ENCODE results near the gene KRT10.
A peak's percentile ranks its signal among the peaks of the same experiment; 100 is the strongest.

Gene KRT10

DNA sequence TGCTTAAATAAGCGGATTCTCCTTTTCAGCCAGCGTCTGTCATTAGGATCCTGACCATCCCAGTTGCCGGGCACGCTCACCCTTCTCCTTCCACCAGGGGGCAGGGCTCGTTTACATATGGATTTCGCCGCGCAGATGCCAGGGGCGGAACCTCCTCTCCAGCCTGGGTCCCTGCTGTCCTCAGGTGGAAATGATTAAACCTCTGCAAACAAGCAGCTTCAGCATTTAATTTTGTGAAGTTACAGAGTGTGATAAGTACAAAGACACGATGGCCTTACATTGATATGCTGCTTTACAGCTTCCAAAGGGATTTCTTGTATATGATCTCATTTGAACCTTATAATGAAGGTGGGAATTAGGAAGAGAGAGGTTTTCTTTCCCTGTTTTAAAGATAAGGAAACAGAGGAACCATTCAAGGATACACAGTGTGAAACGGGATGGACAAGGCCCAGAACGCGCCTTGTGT lies 18.8 kb downstream of the KRT10 start:
- DNase-seq, result peak; percentile 66

DNA sequence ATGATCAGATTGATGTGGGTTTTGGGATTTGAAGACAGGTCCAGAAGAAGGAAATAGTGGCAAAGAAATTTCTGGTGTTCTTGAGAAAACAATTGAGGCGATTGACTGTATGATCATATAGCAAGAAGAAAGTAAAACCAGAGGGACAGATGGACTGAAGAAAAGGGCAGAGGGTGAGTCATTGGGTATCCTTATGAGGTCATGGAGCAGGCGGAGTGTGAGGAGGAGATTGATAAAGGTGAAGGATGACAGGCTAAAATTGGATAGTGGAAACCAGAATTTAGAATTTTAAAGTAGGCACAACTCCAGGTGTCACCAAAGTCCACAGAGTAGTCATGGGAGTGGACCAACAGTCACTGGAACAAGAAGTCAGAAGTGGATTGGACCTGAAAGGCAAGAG lies 21.3 kb downstream of the KRT10 start:
- DNase-seq, result no peak

DNA sequence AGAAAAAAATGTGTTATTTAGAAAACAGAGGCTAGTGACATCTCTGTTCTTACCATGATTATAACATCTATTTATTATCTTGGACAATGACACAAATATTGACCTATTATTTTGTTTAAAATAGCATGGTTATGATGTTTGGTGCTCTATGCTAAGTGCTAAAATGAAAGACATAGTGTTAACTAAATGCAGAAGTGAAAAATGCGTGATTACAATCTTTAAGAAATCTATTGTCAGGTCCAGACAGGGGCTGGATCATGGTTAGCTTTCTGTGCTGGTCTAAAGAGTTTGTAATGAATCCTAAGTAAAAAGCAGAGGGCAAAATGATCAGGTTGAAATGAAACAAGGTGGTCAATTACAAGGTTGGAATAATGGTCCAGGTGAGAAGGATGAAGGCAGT lies 22.0 kb downstream of the KRT10 start:
- no peak for DNase-seq

DNA sequence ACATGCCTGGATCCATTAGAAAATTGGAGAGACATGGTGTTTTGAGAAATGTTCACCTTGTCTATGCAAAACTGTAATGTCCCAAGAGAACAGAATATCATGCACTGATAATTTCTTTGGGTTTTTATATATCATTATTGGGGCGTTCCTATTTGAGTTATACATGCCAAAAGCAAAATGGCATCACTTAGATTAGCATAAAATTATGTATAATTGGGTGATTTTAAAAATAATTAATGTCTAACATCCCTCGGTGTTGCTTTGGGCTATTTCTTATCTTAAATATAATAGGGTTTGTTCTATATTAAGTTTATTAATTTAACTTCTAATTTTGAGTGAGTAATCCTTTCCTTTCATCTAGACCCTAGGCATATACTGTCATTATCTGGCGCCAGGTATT lies 22.6 kb downstream of the KRT10 start, which contains the start of gene KRT28:
Gene KRT28, minus strand, starts transcription at position 101 of the 400 bp plus-strand sequence. Its CDS starts 66 bp downstream, at position 35.
- no peak for DNase-seq

DNA sequence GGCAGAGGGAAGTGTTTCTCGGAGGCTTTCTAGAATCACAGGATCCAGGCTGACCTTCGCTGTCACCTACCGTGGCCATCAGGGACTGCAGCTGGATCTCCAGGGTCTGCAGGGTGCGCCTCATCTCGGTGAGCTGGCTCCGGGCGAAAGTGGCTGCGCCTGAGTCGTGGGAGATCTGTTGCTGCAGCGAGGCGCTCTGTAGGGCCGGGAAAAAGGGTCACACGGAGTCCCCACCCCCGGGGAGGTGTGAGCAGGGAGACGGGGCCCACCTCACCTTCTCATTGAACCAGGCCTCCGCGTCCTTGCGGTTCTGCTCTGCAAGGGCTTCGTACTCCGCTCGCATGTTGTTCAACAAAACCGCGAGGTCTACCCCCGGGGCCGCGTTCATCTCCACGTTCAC lies 25.6 kb downstream of the KRT10 start:
- DNase-seq, result no peak

DNA sequence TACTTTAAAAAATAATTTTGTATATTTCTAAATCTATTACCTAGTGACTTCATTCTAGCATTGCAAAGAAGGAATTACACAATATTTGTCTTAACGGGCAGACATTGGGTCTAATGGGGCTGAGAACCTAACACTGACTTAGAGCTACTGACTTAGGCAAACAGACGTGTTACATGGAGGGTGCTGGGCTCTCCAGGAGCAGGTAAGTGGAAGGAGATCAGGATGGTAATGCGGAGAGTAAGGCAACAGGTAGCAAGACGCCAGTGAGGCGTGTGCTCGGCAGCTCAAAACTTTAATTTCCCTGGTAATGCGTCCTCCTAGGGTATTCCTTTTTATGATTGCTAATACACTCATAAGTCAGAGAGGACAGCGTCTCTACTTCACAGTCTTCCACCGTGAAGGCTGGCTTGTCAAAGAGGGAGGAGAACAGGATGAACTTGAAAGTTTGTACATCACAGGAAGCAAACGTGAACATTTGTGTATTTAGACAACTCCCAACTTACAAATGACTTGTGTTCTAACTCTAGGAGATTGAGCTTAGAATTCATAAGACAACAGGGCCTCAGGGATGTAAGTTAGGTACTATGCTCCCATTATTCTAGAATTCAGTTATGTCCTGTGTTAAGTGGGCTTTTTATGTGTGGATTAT lies 27.3 kb downstream of the KRT10 start:
- no peak for DNase-seq

DNA sequence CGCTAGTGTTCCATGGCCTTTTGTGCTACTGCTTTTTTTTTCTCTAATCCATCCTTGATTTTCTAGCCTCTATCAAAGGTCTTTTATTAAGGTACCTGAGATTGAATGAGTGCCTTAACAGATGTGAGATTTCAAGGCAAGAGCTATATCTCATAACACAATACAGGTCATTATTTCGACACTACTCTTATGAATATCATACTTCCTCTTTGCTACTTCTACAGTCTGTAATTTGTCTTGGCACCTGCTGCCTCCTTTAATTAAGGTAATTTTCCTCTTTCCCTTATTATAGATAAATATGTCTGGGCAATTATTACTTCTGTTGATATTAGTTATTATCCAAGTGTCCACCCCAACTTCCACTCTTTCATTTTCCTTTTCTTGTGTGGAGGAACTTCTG lies 27.9 kb downstream of the KRT10 start:
- no peak for DNase-seq

DNA sequence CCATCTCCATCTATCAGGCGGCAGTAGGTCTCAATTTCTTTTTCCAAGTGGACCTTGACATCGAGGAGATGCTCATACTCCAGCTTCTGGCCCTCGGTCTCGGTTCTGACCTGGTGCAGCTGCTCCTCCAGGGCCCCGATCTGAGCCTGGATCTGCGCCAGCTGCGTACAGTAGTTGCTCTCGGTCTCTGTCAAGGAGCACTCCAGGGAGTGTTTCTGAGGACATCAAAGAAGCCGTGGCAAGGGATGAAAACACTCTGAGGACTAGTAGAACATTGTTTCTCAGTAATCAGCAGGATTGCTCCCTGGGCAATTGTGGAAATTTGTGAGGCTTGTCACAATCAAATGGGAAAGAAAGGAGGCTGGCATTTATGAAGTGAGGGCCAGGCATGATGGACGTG lies 28.6 kb downstream of the KRT10 start:
- DNase-seq, result no peak

DNA sequence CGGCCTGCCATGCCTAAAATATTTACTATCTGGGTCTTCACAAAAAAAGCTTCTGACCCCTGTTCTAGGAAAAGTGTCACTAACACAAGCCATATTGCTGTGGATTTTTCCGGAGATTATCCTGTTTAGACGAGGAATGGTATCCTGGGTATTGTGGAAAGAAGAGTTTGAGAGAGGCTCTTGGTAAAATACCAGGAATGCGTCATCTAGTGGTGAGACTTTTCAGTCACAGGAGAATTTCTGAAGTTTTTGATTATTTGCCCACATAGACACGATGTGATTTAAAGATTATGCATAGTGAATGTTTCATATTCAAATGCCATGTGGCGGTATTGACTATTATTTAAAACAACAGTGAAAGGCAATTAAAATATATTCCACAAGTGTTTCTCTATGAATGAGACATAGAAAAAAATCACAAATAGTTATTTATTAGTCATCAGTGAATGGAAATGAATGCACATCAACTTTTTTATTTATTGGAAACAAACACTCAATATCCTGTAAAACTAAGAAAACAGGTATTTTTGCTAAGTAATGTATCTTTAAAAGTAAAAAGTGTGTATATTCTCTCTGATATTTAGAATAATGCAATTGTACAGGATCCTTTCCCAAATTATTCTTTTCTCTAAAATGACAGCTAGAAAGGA lies 30.5 kb downstream of the KRT10 start:
- no peak for DNase-seq

DNA sequence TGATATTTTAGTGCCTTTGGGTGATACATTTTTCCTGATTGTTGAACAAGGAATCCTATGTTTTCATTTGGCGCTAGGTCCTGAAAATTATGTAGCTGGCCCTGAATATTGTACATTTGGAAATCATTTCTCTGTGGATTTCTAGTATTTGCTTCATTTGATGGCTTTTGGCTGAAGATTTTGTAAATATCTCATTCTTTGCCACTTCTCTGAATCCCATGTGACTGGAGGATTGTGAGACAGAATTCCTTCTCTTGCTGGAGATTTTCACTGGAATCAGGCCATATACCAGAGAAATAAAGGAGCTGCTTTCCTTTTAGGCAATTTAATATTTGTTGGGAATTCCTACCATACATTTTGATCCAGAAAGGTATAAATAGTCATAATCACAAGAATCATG lies 31.3 kb downstream of the KRT10 start:
- DNase-seq, result no peak

DNA sequence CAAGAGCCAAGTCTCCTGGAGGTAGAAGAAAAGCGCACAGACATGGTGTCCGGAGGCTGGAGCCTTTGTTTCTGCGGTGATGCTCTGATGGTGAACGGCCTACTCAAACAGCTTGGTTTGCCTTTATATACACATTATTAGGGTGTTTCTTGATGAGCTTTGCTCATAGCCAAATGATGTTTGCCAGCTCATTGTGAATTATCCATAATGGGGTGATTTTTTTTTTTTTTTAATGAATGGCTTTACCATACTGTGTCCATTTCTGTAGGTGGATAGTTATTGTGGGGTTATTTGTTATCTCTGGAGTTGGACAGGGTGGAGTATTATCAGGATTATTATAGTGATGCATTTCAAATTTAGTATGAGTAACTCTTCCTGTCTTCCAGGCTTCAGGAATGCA lies 40.0 kb downstream of the KRT10 start, which contains the start of gene KRT27:
Gene KRT27, minus strand, starts transcription at position 101 of the 400 bp plus-strand sequence. Its CDS starts 57 bp downstream, at position 44.
- no peak for DNase-seq

DNA sequence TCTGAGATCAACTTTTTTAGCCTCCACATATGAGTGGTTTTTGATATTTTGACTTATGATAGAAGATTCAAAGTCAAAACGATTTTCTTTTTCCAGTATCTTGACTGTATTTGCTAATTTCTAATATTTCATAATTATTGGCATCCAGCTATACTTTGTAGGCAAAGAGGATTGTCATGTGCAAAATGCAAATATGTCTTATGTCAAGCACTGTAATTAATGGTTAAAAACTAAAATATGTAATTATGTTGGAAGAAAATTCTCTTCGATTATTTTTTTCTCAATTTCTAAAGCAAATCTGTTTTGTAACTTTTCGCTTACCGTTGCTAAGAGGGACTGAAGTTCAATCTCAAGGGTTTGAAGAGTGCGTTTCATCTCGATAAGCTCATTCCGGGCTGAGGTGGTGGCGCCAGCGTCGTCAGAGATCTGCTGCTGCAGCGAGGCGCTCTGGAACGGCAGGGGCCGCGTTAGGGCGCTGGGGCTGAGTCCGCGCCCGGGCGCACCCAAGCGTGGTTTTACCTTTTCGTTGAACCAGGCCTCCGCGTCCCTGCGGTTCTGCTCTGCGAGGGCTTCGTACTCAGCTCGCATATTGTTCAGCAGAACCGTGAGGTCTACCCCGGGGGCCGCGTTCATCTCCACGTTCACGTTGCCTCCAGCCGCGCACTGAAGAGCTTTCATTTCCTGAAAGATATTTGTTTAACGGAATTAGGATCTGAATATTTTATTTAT lies 43.1 kb downstream of the KRT10 start:
- DNase-seq, result no peak

DNA sequence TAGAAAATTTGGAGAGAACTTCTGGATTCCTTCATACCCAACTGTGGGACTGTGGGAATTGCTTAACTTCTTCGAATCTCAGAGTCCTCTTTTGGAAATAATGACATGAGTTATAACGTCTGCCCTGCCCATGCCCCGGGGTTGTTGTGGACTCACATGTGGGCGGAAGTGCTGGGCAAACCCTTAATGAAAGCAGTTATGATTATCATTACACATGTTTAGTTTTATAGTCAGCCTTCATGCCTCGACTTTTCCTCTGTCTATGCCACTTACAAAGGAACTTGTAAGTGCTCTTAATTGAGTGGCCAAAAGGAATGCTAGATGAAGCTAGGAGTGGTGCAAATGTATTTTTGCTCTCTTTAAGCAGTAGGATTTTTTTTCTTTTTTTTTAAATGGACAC lies 44.0 kb downstream of the KRT10 start:
- no peak for DNase-seq

DNA sequence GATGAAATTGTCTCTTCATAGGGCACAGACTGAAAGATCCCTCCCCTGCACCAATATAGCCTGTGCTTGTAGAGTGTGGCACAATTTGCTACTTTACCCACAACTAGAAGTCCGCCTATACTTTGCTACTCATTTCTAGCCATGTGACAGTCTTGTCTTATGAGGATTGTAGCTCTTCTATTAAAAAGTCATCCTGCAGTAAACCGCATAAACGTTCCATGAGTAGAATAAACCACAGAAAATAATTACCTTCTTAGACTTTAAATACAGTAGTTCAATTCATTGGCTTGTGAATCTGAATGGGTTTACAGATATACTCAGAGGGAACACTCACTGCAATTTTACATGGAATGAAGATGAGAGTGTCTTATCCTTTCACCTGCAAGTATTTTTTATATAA lies 44.4 kb downstream of the KRT10 start:
- DNase-seq, result no peak

DNA sequence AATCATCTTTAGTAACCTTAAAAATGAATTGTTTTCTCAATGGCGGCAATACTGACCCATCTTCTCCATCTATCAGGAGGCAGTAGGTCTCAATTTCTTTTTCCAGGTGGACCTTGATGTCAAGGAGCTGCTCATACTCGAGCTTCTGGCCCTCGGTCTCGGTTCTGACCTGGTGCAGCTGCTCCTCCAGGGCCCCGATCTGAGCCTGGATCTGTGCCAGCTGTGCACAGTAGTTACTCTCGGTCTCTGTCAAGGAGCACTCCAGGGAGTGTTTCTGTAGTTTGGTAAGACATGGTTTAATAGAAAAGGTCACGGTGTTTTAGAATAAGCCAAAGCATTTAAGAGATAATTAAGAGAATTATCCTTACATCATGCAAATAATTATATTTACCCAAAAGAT lies 45.0 kb downstream of the KRT10 start:
- DNase-seq, result no peak

DNA sequence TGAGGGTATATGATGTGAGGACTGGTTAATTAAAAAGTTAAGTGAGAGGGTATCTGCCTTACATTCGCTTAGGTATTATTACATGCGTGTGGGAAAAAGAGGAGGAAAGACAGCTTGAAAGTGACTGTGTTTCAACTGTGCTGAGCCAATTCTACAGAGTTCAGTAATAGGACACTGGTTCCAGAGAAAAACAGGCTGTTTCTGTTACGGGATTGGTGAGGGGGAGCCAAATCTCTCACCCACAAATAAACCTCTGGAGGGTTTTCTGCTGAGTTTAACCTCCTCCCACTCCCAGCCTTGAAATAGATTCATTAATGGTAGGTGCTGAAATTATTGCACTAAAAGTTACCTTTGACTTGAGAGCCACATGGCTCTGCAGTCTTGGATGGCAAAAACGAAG lies 46.5 kb downstream of the KRT10 start:
- DNase-seq, result no peak

DNA sequence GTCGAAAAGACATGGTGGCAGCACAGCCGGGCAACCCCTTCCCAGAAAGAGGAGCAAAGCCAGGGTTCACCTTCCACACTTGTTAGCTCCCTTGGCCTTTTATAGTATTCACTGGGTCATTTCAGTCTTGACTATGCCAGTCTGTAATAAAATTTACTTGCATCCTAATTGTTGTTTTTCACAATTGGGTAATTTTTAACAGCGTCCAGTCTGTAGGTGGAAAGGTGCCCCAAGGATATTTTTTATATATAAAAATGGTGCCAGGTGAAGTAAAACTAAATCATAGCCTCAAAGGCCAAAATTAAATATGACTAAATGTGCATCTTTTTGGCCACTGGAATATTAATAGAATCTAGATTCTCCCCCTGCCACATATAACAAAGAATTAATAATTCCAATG lies 50.3 kb downstream of the KRT10 start, which contains the start of gene KRT26:
Gene KRT26, minus strand, starts transcription at position 101 of the 400 bp plus-strand sequence. Its CDS starts 88 bp downstream, at position 13.
- DNase-seq, result no peak
